B cell (primary cell): ENCODE data around the gene EFNA2. TPM values are rescaled to one million over a fixed set of nuclear protein-coding genes. Genes with fewer than 3 reads are reported as not detected.

Experiments
- ATAC-seq: fragments of 200-7000 bp; cut with Tn5 transposase; one replicate; pipeline ENCODE4 v1.10.0; 2021; ENCODE audit warnings: low read depth, mild to moderate bottlenecking, moderate number of reproducible peaks, moderate library complexity
- CTCF ChIA-PET: fragments of 350-600 bp; sonication (Branson Sonifier 250); formaldehyde crosslinking; loops from one replicate; lab custom pipeline; 2021; ENCODE audit warnings: antibody characterized with exemption, inconsistent platforms; lab: Charles Lee
- POLR2A ChIA-PET: fragments of 350-600 bp; sonication (Branson Sonifier 250); formaldehyde crosslinking; loops from one replicate; lab custom pipeline; 2021; ENCODE audit warnings: antibody characterized with exemption; lab: Charles Lee
- DNase-seq: peaks from one replicate; pipeline ENCODE4 v3.0.0; 2013
- H2AFZ ChIP-seq: 2 replicates; pipeline ENCODE4 v1.6.1; 2012; ENCODE audit warnings: mild to moderate bottlenecking, low read depth, low read length; ENCODE audit not compliant: insufficient read depth, poor library complexity, severe bottlenecking
- H3K27ac ChIP-seq, 2 donors: 1 replicate in 1 of 2; 2 replicates in 1 of 2; pipeline ENCODE4 v1.5.1; 2012 to 2013; ENCODE audit warnings: low read length in 2 of 2, mild to moderate bottlenecking in 2 of 2, moderate library complexity in 1 of 2
- H3K27me3 ChIP-seq, 4 experiments: fragments of 200-600 bp in 1 of 4; sonication (generic) in 1 of 4; replicated peaks in 1 of 4; 1 replicate in 2 of 4; 2 replicates in 2 of 4; pipeline versions ENCODE4 v1.6.1 to v1.7.0; 2013 to 2016; ENCODE audit warnings: low read length in 3 of 4, mild to moderate bottlenecking in 2 of 4, mixed read lengths in 1 of 4, moderate library complexity in 1 of 4; ENCODE audit not compliant: insufficient read depth in 4 of 4, control insufficient read depth in 3 of 4; ENCODE audit errors: control extremely low read depth in 1 of 4
- H3K36me3 ChIP-seq, 2 experiments: replicated peaks in 1 of 2; 1 replicate in 1 of 2; 2 replicates in 1 of 2; pipeline versions ENCODE4 v1.6.1 to v1.7.1; 2013; ENCODE audit warnings: low read length in 1 of 2; ENCODE audit not compliant: insufficient read depth in 2 of 2, control insufficient read depth in 1 of 2; ENCODE audit errors: control extremely low read depth in 1 of 2, extremely low read depth in 1 of 2
- H3K4me1 ChIP-seq, 2 donors: fragments of 200-600 bp in 1 of 2; sonication (generic) in 1 of 2; 1 replicate in 1 of 2; 2 replicates in 1 of 2; pipeline versions ENCODE4 v1.5.1 to v1.6.1; 2013 to 2017; ENCODE audit warnings: low read length in 2 of 2; ENCODE audit not compliant: control insufficient read depth in 2 of 2, insufficient read depth in 2 of 2
- H3K4me2 ChIP-seq: replicated peaks from 2 replicates; pipeline ENCODE3; 2012; ENCODE audit warnings: mild to moderate bottlenecking, low read depth, low read length; ENCODE audit not compliant: poor library complexity, severe bottlenecking
- H3K4me3 ChIP-seq, 5 experiments: fragments of 200-600 bp in 1 of 5; sonication (generic) in 1 of 5; 1 replicate in 3 of 5; 2 replicates in 2 of 5; pipeline versions ENCODE4 v1.5.1 to v1.7.0; 2011 to 2016; ENCODE audit warnings: low read length in 4 of 5, mild to moderate bottlenecking in 4 of 5, low read depth in 2 of 5, control low read depth in 1 of 5, moderate library complexity in 1 of 5; ENCODE audit not compliant: insufficient read depth in 1 of 5; ENCODE audit errors: control extremely low read depth in 1 of 5, extremely low read depth in 1 of 5
- H3K79me2 ChIP-seq: fragments of 200-600 bp; sonication (generic); one replicate; pipeline ENCODE4 v1.6.0; 2016; ENCODE audit warnings: low read length; ENCODE audit not compliant: control insufficient read depth, insufficient read depth
- H3K9ac ChIP-seq: fragments of 200-600 bp; sonication (generic); 2 replicates; pipeline ENCODE4 v1.6.1; 2017; ENCODE audit warnings: mild to moderate bottlenecking, low read length, moderate library complexity
- H3K9me3 ChIP-seq, 3 donors: one replicate each; pipeline versions ENCODE4 v1.6.1 to v1.7.1; 2013; ENCODE audit warnings: low read length in 2 of 3; ENCODE audit not compliant: control insufficient read depth in 2 of 3, insufficient read depth in 1 of 3; ENCODE audit errors: control extremely low read depth in 1 of 3
- H4K20me1 ChIP-seq: 2 replicates; pipeline ENCODE4 v1.6.0; 2012; ENCODE audit warnings: mild to moderate bottlenecking, low read length; ENCODE audit not compliant: insufficient read depth, control insufficient read depth, poor library complexity, severe bottlenecking
- H3K27ac Mint-ChIP-seq: one replicate; pipeline ENCODE4 v1.8.0; 2021; ENCODE audit warnings: mixed read lengths
- H3K27me3 Mint-ChIP-seq: one replicate; pipeline ENCODE4 v1.8.0; 2021; ENCODE audit warnings: mixed read lengths
- H3K4me1 Mint-ChIP-seq: one replicate; pipeline ENCODE4 v1.8.0; 2021; ENCODE audit warnings: mixed read lengths
- H3K4me3 Mint-ChIP-seq: one replicate; pipeline ENCODE4 v1.8.0; 2021; ENCODE audit warnings: mixed read lengths
- H3K9me3 Mint-ChIP-seq: one replicate; pipeline ENCODE4 v1.8.0; 2022; ENCODE audit warnings: mixed read lengths; ENCODE audit not compliant: insufficient read depth
- CTCF ChIP-seq: fragments of 200-600 bp; IDR thresholded peaks from one replicate; pipeline ENCODE4 v1.8.0; 2022; ENCODE audit warnings: antibody characterized with exemption, mild to moderate bottlenecking
- EZH2 ChIP-seq: IDR thresholded peaks from 2 replicates; pipeline ENCODE4 v1.6.1; 2012; ENCODE audit warnings: borderline replicate concordance, low read depth, mild to moderate bottlenecking, moderate library complexity, low read length; ENCODE audit not compliant: insufficient read depth, poor library complexity, severe bottlenecking
- WGBS: methylation state at CpG from one replicate; pipeline ENCODE4 v1.1.5; 2013; ENCODE audit warnings: missing lambda C conversion rate; ENCODE audit not compliant: insufficient coverage; 5-methylcytosine and 5-hydroxymethylcytosine counted together
- intact Hi-C: fragments of 100-400 bp; cut with micrococcal nuclease; formaldehyde crosslinking; loops from one replicate; pipeline ENCODE4 v1.10.0; 2022
- polyA plus RNA-seq: library from polyadenylated mRNA; depleted of rRNA; stranded (reverse); fragments of >200 nt; gene quantifications from 2 replicates; pipeline ENCODE4 v1.2.3, GENCODE V29; 2012
- total RNA-seq, 2 donors: library from RNA; stranded (reverse); fragments of 120-200 nt in 1 of 2; gene quantifications; 1 replicate in 1 of 2; 2 replicates in 1 of 2; pipeline versions ENCODE4 v1.2.3 to v1.2.4, GENCODE V29; 2013 to 2022

EFNA2 gene
- total and polyA plus RNA-seq, 2 donors (not counting 1 experiment from before 2014, with no cell fraction given), result not detected

GRCh38 chr19:1239796-1240737, 45.6 kb upstream of the EFNA2 start:
- DNase-seq (peak; percentile 96), ATAC-seq (peak; percentile 50)
- ChIA-PET POLR2A (interaction anchor here (0.7 to 7.8 kb wide), 2 partner anchors 25 to 152 kb away, joined by 5 to 402 read pairs; partner anchors contain the start of gene CIRBP), CTCF (interaction anchor here (1.0 to 8.0 kb wide), 10 partner anchors 25 to 256 kb away, joined by 3 to 658 read pairs (median 3); partner anchors contain the start of genes CIRBP, FAM174C and WDR18)
- Histone ChIP-seq H3K9ac (no peak overlapping the region), H3K9me3 (no peaks in the 10 kb centered on the region), H3K36me3 (peaks cover 0 to 4% of the 10 kb centered on the region in 2 experiments), H2AFZ (peak overlapping the region; percentile 25), H3K27ac (peak overlapping the region in 1 of 2 donors; percentile 27), H3K79me2 (peaks cover 23% of the 10 kb centered on the region), H3K4me1 (peaks cover 42 to 61% of the 10 kb centered on the region in 2 donors), H3K27me3 (peaks cover 0 to 21% (median 7%) of the 10 kb centered on the region in 4 experiments), H3K4me2 (peak overlapping the region; percentile 99), H3K4me3 (peak overlapping the region; percentile 16 to 92 (median 37)), H4K20me1 (peaks cover 17% of the 10 kb centered on the region)
- peak overlapping the region; percentile 87 for H3K4me3 Mint-ChIP-seq
- WGBS, result 16% methylated on average over 79 of the region's 84 CpGs
- no peak overlapping the region for H3K27ac Mint-ChIP-seq
- peak; percentile 94 for TF ChIP-seq CTCF
- TF ChIP-seq EZH2, result no peak
- H3K27me3 Mint-ChIP-seq, result peaks cover 8% of the 10 kb centered on the region
- intact Hi-C loops, result loop anchor here (1.0 to 10.0 kb wide), 9 partner anchors 35 to 1945 kb away; partner anchors contain the start of genes CNN2, GPX4, NCLN and RNU6-2
- no peaks in the 10 kb centered on the region for H3K9me3 Mint-ChIP-seq
- peaks cover 36% of the 10 kb centered on the region for H3K4me1 Mint-ChIP-seq
